Smooth muscle cell (in vitro differentiated cells): ENCODE measurements around the gene GLS. TPM values are rescaled to one million over a fixed set of nuclear protein-coding genes. Genes with fewer than 3 reads are reported as not detected.

Source experiments
- DNase-seq: peaks from one replicate; lab custom pipeline; 2025; ENCODE audit not compliant: unreplicated experiment; lab: John Stamatoyannopoulos, UW
- H2AFZ ChIP-seq: fragments of 200-600 bp; sonication (generic); 2 replicates; pipeline ENCODE4 v1.6.0; 2016; ENCODE audit warnings: antibody characterized with exemption, low read depth, mild to moderate bottlenecking
- H3F3A ChIP-seq: fragments of 200-600 bp; sonication (generic); 2 replicates; pipeline ENCODE4 v1.6.0; 2017; ENCODE audit warnings: antibody characterized with exemption, low read depth
- H3K27ac ChIP-seq: fragments of 200-600 bp; sonication (generic); 2 replicates; pipeline ENCODE4 v1.5.1; 2016; ENCODE audit warnings: low read depth, mild to moderate bottlenecking
- H3K27me3 ChIP-seq: fragments of 200-600 bp; sonication (generic); 2 replicates; pipeline ENCODE4 v1.6.1; 2016; ENCODE audit warnings: low read depth, mild to moderate bottlenecking
- H3K36me3 ChIP-seq: fragments of 200-600 bp; sonication (generic); 2 replicates; pipeline ENCODE4 v1.5.1; 2016; ENCODE audit warnings: low read depth
- H3K4me1 ChIP-seq: fragments of 200-600 bp; sonication (generic); 2 replicates; pipeline ENCODE4 v1.5.1; 2016; ENCODE audit warnings: low read depth
- H3K4me2 ChIP-seq: fragments of 200-600 bp; sonication (generic); 2 replicates; pipeline ENCODE4 v1.6.0; 2016; ENCODE audit warnings: mild to moderate bottlenecking
- H3K4me3 ChIP-seq: fragments of 200-600 bp; sonication (generic); 2 replicates; pipeline ENCODE4 v1.5.1; 2016; ENCODE audit warnings: mild to moderate bottlenecking
- H3K79me2 ChIP-seq: fragments of 200-600 bp; sonication (generic); 2 replicates; pipeline ENCODE4 v1.6.0; 2016; ENCODE audit warnings: low read depth, mild to moderate bottlenecking
- H3K9ac ChIP-seq: fragments of 200-600 bp; sonication (generic); 2 replicates; pipeline ENCODE4 v1.6.0; 2016; ENCODE audit warnings: low read depth
- H3K9me3 ChIP-seq: fragments of 200-600 bp; sonication (generic); replicated peaks from 2 replicates; pipeline ENCODE4 v1.5.1; 2016; ENCODE audit warnings: low read depth
- H4K20me1 ChIP-seq: fragments of 200-600 bp; sonication (generic); 2 replicates; pipeline ENCODE4 v1.6.0; 2016; ENCODE audit warnings: low read depth
- CTCF ChIP-seq: fragments of 200-600 bp; sonication (generic); IDR thresholded peaks from 2 replicates; pipeline ENCODE4 v1.5.1; 2017; ENCODE audit warnings: borderline replicate concordance, mild to moderate bottlenecking, antibody characterized with exemption; ENCODE audit not compliant: insufficient read depth, poor library complexity, severe bottlenecking
- WGBS: methylation state at CpG from one replicate; pipeline ENCODE4 v1.1.7; 2016; ENCODE audit warnings: low lambda C conversion rate; 5-methylcytosine and 5-hydroxymethylcytosine counted together
- polyA plus RNA-seq: library from polyadenylated mRNA; unstranded; fragments of >200 nt; fragmentation: Nextera tagmentation; extraction: Ambion mirVana; gene quantifications from 2 replicates; pipeline ENCODE4 v1.2.1, GENCODE V29; 2016
- total RNA-seq: library from RNA; depleted of rRNA; stranded (reverse); fragments of >200 nt; gene quantifications from 2 replicates; pipeline ENCODE4 v1.2.3, GENCODE V29; 2014

Gene GLS
- total and polyA plus RNA-seq, 2 experiments from 2014 or later: 76.2 to 454 TPM

DNA sequence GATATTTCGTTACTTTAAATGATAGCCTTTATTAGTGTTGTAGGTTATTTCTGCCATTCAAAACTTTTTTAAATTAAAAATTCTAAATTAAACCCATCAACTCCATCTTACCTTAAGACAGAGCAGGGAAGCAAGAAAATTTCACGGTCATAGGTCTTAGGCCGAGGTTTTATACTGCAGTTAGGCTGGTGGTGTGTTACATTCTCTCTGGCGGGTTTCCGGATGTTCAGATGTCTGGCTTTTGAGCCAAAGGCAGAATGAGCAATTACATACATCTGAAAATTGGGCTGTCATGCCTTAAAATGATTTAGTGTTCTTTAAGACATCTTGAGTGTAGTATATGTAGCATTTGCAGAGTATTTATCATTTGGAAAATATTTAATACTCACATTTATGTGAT, 27.9 kb downstream of the GLS start:
- no peak overlapping the region for H3K4me3 ChIP-seq
- DNase-seq: no peak
- peaks cover 8% of the 10 kb centered on the region for H3F3A ChIP-seq
- H2AFZ ChIP-seq: no peak overlapping the region
- H4K20me1 ChIP-seq: peaks cover 84% of the 10 kb centered on the region
- no peak overlapping the region for H3K4me2 ChIP-seq
- peaks cover 18% of the 10 kb centered on the region for H3K36me3 ChIP-seq
- peaks cover 54% of the 10 kb centered on the region for H3K79me2 ChIP-seq
- no peak overlapping the region for H3K9ac ChIP-seq
- H3K9me3 ChIP-seq: no peaks in the 10 kb centered on the region
- H3K27me3 ChIP-seq: no peaks in the 10 kb centered on the region
- 89% methylated on average over 5 of the region's 5 CpGs for WGBS
- peak overlapping the region; percentile 72 for H3K27ac ChIP-seq
- H3K4me1 ChIP-seq: no peaks in the 10 kb centered on the region
- no peak for TF ChIP-seq CTCF

DNA sequence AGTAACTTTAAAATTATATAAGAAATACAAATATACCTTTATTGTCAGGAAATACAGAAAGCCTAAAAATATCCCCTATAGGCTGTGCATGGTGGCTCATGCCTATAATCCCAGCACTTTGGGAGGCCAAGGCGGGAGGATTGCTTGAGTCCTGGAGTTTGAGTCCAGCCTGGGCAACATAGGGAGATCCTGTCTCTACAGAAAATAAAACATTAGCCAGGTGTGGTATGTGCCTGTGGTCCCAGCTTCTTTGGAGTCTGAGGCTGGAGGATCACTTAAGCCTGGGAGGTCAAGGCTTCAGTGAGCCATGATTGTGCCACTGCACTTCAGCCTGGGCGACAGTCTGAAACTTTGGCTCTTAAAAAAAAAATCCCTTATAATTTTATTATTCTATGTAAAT, 29.1 kb downstream of the GLS start:
- H3K27ac ChIP-seq: peak overlapping the region; percentile 72
- peak overlapping the region; percentile 31 for H3K9ac ChIP-seq
- H3K9me3 ChIP-seq: no peaks in the 10 kb centered on the region
- WGBS: 87% methylated on average over 2 of the region's 2 CpGs
- H4K20me1 ChIP-seq: peaks cover 84% of the 10 kb centered on the region
- H3K4me3 ChIP-seq: no peak overlapping the region
- no peaks in the 10 kb centered on the region for H3K27me3 ChIP-seq
- no peak overlapping the region for H2AFZ ChIP-seq
- peak overlapping the region; percentile 28 for H3K4me2 ChIP-seq
- H3K36me3 ChIP-seq: peaks cover 8% of the 10 kb centered on the region
- DNase-seq: no peak
- H3K79me2 ChIP-seq: peaks cover 58% of the 10 kb centered on the region
- TF ChIP-seq CTCF: no peak
- H3K4me1 ChIP-seq: no peaks in the 10 kb centered on the region
- peaks cover 8% of the 10 kb centered on the region for H3F3A ChIP-seq

DNA sequence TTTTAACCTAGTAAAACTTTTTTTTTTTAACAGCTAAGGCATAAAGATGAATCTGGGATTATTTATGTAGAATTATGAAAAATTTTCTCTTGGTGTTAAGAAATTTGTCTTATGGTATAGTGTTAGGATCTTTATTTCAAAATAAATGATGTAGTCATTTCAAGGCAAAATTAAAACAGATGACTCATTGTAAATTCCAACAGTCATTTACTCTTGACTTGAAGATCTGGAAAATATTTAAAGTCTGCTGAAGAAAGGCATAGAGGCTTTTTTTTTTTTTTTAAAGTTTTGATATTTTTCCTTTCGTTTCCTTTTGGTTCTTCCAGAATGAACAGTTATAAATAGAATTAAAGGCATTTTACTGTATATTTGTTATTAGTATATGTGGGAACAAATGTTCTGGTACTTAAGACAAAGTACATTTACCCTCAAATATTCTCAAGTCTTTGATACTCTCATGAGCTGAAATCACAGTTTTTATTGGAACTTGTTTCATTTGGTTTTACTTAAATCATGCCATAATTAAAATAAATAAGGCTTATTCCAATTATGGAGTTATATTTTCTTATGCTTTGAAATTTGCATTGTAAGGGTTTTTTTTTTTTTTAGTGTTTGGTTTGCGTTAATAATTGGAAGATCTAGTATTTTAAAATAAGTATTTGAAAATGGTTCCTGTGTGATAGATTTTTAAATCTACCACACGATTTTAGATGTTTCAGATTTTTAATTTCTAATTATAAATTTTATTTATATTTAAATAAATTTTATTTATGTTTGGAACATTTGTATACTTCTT, 29.9 kb downstream of the GLS start:
- H3F3A ChIP-seq: peaks cover 10% of the 10 kb centered on the region
- no peak for DNase-seq
- H3K9me3 ChIP-seq: no peaks in the 10 kb centered on the region
- no peak overlapping the region for H3K4me3 ChIP-seq
- H3K27me3 ChIP-seq: no peaks in the 10 kb centered on the region
- H3K27ac ChIP-seq: peak overlapping the region; percentile 72
- H3K4me2 ChIP-seq: peak overlapping the region; percentile 28
- 50% methylated on average over 3 of the region's 3 CpGs for WGBS
- H3K36me3 ChIP-seq: peaks cover 3% of the 10 kb centered on the region
- no peak for TF ChIP-seq CTCF
- H3K4me1 ChIP-seq: no peaks in the 10 kb centered on the region
- H4K20me1 ChIP-seq: peaks cover 83% of the 10 kb centered on the region
- no peak overlapping the region for H2AFZ ChIP-seq
- peaks cover 59% of the 10 kb centered on the region for H3K79me2 ChIP-seq
- H3K9ac ChIP-seq: peak overlapping the region; percentile 31

- no peak for DNase-seq
- H3K4me1 ChIP-seq: no peaks in the 10 kb centered on the region
- TF ChIP-seq CTCF: no peak
- peaks cover 91% of the 10 kb centered on the region for H4K20me1 ChIP-seq
- WGBS: 56% methylated on average over 3 of the region's 3 CpGs
- H3K9ac ChIP-seq: no peak overlapping the region
- H3K9me3 ChIP-seq: no peaks in the 10 kb centered on the region
- H3K4me3 ChIP-seq: no peak overlapping the region
- peaks cover 10% of the 10 kb centered on the region for H3K36me3 ChIP-seq
- no peak overlapping the region for H2AFZ ChIP-seq
- no peaks in the 10 kb centered on the region for H3K27me3 ChIP-seq
- peak overlapping the region; percentile 72 for H3K27ac ChIP-seq
- H3K79me2 ChIP-seq: peaks cover 51% of the 10 kb centered on the region
- H3K4me2 ChIP-seq: no peak overlapping the region
- peaks cover 12% of the 10 kb centered on the region for H3F3A ChIP-seq
Measured at GRCh38 chr2:190911813-190912212, 31.2 kb downstream of the GLS start.
